Right ventricle myocardium inferior (tissue), 1 donor: Measurements from ENCODE around the gene ZNF536. TPM values are rescaled to one million over a fixed set of nuclear protein-coding genes. Genes with fewer than 3 reads are reported as not detected.

ENCODE experiments used
- ATAC-seq: fragments of 200-7000 bp; cut with Tn5 transposase; one replicate; pipeline ENCODE4 v1.9.1; 2020; ENCODE audit warnings: mild to moderate bottlenecking, moderate library complexity
- DNase-seq: peaks from one replicate; pipeline ENCODE4 v3.0.0; 2021; ENCODE audit errors: missing footprints
- intact Hi-C: fragments of 100-400 bp; cut with DNase I; formaldehyde crosslinking; loops from one replicate; pipeline ENCODE4 v1.11.0; 2022
- total RNA-seq: library from RNA; stranded (reverse); fragmentation: NEBNext Ultra II Directional; extraction: Animal tissue kit (Norgen Biotek cat#: 25700); gene quantifications from one replicate; pipeline ENCODE4 v1.2.1, GENCODE V29; 2021
- donor health status: DM: no; HTN: yes; CAD: no; lungs with severe emphysema.

The ZNF536 gene
- total RNA-seq, 1 donor from 2014 or later, result 2.2 TPM

GRCh38 chr19:30359936-30360335, 12.2 kb upstream of the ZNF536 start:
- ATAC-seq (no peak), DNase-seq (no peak)
- intact Hi-C loops, result no loop called here

DNA sequence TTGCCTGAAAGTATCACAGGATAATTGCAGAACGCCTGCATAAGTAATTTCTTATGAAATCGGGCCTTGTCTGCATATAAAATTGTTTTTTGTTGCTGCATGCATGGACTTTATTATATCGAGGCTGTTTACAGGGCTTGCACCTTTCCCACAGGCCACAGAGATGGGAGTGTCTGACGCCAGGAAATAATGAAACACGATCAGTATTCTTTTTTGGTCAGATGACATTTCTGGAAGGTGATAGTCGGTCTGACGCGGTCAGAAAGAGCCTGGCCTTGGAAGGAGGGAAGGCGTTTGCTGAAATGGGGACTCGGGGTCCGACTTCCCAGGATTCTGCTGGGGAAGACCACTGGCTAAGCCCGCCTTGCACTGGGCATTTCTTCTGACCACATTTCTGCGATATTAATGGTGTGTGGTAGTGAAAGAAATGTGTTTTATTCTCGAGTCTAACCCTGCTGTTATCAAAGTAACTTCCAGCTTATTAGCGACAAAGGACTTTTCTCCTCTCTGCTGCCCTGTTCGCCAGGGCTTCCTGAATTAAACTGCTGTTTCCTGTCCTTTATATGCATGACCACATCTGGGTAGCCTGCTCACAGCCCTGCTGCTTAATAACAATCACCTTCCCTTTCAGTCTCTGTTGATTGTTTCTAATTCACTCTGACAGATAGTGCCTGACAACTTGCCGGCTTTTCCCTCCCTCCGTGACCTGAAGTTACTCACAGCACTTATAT, 11.6 kb upstream of the ZNF536 start:
- ATAC-seq (no peak), DNase-seq (no peak)
- intact Hi-C loops, result no loop called here

DNA sequence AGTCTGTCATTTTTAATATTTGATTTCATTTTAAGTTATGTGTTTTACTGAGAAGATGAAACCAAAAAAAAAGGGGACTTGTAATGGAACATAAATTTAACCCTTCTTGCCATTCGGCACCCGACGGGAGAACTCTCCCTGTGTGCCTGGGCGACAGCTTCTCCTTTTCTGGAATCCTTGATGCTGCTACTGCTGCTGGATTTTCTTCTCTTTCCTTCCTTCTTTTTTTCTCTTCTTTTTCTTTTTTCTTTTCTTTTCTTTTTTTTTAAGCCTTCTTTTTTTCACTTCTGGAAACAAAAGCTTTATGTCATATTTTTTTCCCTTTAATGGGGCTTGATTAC, 11.1 kb upstream of the ZNF536 start:
- ATAC-seq (no peak), DNase-seq (no peak)
- intact Hi-C loops, result no loop called here

GRCh38 chr19:30361721-30362120, 10.5 kb upstream of the ZNF536 start:
- ATAC-seq (no peak), DNase-seq (no peak)
- intact Hi-C loops, result no loop called here

DNA sequence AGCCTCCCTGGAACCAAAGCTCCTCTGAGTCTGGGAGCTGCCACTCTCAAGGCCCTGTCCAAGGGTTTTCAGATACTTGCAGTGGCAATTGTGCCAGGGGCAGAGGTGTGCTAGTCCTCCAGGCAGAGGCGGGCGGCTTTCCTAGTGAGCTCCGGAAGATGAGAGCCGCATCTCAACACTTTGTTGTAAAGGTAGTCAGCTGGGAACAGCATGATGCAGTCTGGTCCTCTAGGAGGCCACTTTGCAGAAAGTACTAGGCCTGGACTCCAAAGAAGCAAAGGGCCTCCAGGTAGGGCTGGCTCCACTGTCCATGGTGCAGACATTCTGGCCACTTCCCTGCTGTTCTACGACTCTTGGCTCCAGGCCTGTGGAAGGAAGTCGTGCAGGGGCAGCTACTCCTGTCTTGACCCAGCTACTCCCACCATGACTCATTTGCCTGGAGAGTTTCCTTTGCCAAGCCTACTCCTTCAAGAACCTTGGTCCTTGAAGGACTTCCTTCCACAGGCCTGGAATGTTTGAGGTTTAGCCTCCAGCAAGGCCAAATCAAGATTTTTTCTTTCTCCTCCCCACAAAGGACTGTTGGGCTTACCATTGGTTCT, 9.9 kb upstream of the ZNF536 start:
- ATAC-seq (no peak), DNase-seq (no peak)
- intact Hi-C loops, result no loop called here

DNA sequence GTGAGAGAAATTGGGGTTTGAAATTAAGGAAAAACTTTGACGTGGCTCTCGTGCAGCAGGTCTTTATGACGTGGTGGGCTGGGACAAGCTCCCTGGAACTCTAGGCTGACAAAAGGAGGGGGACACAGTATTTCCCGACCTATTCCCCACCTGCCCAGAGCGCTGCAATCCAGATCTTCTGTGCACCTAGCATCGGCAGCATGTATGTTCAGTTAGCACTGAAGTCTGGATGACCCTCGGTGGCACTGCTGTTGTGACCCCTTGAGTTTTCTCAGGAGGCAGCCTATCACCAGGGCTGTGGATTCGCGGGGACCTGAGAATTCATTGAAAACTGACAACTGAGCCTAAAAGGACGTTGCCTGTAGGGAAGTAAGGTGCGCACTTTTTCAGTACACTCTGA, 9.1 kb upstream of the ZNF536 start:
- intact Hi-C loops, result no loop called here
- ATAC-seq (no peak), DNase-seq (no peak)

DNA sequence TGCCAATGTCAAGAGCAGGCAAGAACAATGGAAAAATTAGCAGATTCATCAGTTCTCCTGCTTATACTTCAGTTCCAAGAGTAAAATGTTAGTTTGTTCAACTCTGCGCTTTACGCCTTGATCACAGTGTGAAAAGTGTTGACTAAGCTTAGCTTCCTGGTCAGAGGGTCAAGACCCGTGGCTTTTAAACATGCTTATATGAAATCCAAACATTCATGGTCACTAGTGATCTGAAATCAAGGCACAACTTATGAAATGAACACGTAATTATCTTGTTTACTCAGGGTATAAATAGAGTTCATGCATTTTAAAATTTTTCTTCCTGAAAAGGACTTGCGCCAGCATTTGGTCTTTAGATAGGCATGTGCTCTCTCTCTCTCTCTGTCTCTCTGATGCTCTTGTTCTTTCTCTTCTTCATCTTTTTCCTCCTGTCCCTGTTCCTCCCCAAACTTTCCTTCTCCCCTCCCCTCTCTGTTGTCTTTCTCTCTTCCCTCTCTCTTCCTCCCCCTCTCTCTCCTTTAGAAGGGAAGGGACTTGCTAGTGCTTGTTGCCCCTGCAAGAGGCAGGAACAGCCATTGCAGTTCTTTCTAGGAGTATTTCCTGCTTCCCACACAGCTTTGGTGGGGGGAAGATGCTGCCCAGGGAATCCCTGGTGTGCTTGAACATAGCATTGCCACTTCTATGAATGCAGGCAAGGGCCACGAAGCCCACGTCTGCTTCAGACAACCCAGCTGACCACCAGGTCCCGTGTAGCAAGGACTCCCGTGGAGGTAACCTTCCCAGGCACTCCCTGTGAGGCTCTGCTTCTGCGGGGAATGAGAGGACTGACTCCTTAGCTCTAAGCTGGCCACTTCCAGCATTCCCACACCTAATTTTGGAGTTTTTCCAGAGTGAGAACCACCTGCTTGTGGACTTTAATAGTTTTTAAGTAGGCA, 7.1 kb upstream of the ZNF536 start:
- DNase-seq, result no peak
- intact Hi-C loops, result no loop called here
- ATAC-seq, result no peak

GRCh38 chr19:30366282-30366681, 5.9 kb upstream of the ZNF536 start:
- intact Hi-C loops, result no loop called here
- DNase-seq, result no peak
- ATAC-seq, result no peak

GRCh38 chr19:30367006-30367405, 5.2 kb upstream of the ZNF536 start:
- intact Hi-C loops, result no loop called here
- ATAC-seq (no peak), DNase-seq (no peak)

- ATAC-seq (no peak), DNase-seq (no peak)
- intact Hi-C loops, result no loop called here
These were observed 4.8 kb upstream of the ZNF536 start for GRCh38 chr19:30367421-30367820.

DNA sequence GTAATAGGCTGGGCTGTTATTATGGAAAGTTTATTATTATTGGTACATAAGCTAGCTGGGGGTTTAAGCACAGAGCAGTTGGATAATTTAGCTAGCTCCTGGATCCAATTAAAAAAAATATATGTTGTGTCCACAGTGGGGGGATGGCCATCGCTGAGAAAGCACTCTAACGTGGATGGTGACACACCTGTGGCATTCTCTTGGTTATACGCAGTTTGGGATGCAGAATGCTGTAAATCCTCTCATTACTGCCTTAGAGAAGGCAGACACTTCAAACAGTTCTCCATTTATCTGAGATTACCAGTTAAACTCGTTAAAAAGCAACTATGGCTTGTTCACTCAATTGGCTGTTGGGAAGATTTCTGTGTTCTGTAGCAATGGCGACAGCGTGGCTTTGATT, 2.4 kb upstream of the ZNF536 start:
- intact Hi-C loops, result no loop called here
- no peak for ATAC-seq

DNA sequence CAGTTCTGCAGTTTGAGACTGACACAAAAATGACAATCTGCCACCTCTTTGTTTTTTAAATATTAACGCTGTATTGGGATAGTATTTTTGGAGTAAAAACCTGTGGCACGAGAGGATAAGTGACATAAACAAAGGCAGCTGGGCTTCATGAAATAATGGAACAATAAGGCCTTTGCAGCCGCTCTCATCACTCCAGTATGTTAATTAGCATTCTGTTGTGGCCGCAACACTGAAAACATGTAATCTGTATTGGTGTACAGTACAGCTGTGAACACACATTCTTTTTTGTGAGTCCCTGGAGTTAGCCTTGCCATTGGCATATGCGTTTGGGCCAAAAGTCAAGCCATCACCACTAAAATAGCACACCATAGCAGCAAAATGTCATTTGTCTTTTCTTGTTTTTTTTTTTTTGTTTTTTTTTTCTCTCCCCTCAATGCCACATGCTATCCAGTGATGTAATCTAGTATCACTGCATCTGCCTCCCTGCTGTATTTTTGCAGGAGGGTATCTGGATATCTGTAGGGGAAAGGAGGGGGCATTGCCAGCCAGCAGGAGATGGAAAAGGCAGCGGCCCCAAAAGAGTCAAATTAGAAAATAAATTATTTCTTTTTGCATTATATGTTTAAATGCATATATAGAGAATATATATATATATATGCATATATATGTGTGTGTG, 885 bp upstream of the ZNF536 start:
- no peak for DNase-seq
- intact Hi-C loops, result no loop called here

More for the DNA sequence above, 2.4 kb upstream of the ZNF536 start:
- no peak for DNase-seq

DNA sequence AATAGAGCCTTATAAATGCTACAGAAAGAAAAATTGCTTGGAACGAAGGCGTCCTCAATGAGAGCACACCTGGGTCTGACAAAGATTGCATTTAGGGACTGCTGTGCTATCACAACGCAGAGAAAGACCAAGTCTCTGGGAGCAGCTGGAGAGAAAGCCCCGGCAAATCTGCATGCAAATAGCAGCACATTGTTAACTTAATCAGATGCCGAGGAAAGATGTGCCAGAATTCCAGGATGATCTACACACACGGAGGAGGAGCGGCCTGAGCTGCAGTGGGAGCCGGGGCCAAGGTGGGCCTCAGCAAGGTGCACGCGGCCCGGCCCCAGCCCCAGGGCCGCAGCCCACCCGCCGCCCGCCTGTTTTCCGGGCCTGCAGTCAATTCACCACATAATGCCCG, 1.4 kb downstream of the ZNF536 start:
- intact Hi-C loops, result no loop called here
- ATAC-seq (no peak), DNase-seq (no peak)

More for the DNA sequence above, 885 bp upstream of the ZNF536 start:
- no peak for ATAC-seq

- no peak for ATAC-seq
- DNase-seq, result no peak
- intact Hi-C loops, result no loop called here
These were observed 2.3 kb downstream of the ZNF536 start for GRCh38 chr19:30374539-30374864.

- no peak for DNase-seq
- intact Hi-C loops, result no loop called here
- ATAC-seq, result no peak
These were observed 2.8 kb downstream of the ZNF536 start for GRCh38 chr19:30374865-30375552.

- intact Hi-C loops, result no loop called here
- ATAC-seq, result no peak
These were observed 3.4 kb downstream of the ZNF536 start for GRCh38 chr19:30375553-30376031.

DNA sequence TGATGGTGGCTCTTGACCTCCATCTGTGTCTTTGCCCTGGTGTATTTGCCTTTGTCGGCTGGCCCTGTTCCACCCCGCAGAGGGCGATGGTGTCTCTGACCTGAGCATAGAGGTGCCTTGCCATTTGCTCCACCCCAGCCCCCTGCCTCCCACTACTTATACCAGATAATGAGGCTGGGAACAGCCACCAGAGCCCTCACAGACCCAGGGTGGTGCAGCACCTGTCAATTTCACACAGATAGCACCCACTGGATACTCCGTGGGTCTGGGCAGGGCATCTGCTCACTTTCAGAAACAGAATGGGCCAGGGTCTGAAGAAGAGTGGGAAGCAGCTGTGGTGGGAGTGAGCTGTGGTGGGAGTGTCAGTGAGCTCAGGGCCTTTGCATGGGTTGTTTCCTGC, 4.1 kb downstream of the ZNF536 start:
- intact Hi-C loops, result no loop called here
- ATAC-seq (no peak), DNase-seq (no peak)

More at GRCh38 chr19:30375553-30376031, 3.4 kb downstream of the ZNF536 start:
- DNase-seq, result no peak

- ATAC-seq, result no peak
- intact Hi-C loops, result no loop called here
- no peak for DNase-seq
These were observed 4.7 kb downstream of the ZNF536 start for GRCh38 chr19:30376826-30377425.
